HCT116 (cell line): Measurements from ENCODE around the gene CHRNG. TPM values are rescaled to one million over a fixed set of nuclear protein-coding genes. Genes with fewer than 3 reads are reported as not detected.

Experiments used
- ATAC-seq: fragments of 200-7000 bp; cut with Tn5 transposase; 2 replicates; pipeline ENCODE4 v1.9.1; 2020; ENCODE audit warnings: mild to moderate bottlenecking, moderate library complexity
- BruUV-seq: library from RNA; stranded (reverse); fragments of 400-500 nt; replicated peaks from 2 replicates; lab custom pipeline; 2021; lab: Mats Ljungman, UMichigan
- CTCF ChIA-PET: fragments of 300-600 bp; sonication (Branson Sonifier 250); formaldehyde crosslinking; loops from one replicate; lab custom pipeline; 2021; ENCODE audit warnings: antibody characterized with exemption; lab: Charles Lee
- POLR2A ChIA-PET: fragments of 300-600, 350-600 bp; sonication (Branson Sonifier 250); formaldehyde crosslinking; loops from one replicate; lab custom pipeline; 2021; ENCODE audit warnings: antibody characterized with exemption; lab: Charles Lee
- RAD21 ChIA-PET, 2 experiments: fragments of 300-600 bp; sonication (Branson Sonifier 250); formaldehyde crosslinking; loops; one replicate each; lab custom pipeline; 2023; ENCODE audit warnings: low total read pairs in 2 of 2; ENCODE audit not compliant: uncharacterized antibody in 2 of 2, unreplicated experiment in 2 of 2, low non-redundant PET in 1 of 2; lab: Charles Lee
- DNase-seq: peaks from one replicate; pipeline ENCODE4 v3.0.0-alpha.2; 2010; ENCODE audit warnings: low read depth, low spot score
- H2AFZ ChIP-seq: fragments of 200-600 bp; shearing (Covaris generic), sonication (generic); 2 replicates; pipeline ENCODE4 v1.6.1; 2017; ENCODE audit warnings: low read depth, mixed run types, mixed read lengths, antibody characterized with exemption, low read length; ENCODE audit not compliant: poor library complexity, severe bottlenecking
- H3K27ac ChIP-seq: 2 replicates; pipeline ENCODE4 v1.5.1; 2012; ENCODE audit warnings: low read depth, low read length
- H3K27me3 ChIP-seq: fragments of 200-600 bp; sonication (generic); 2 replicates; pipeline ENCODE4 v1.6.1; 2016; ENCODE audit warnings: mixed run types, low read length, mixed read lengths; ENCODE audit not compliant: insufficient read depth
- H3K36me3 ChIP-seq, 2 experiments: fragments of 200-500 bp in 1 of 2; fragments of 200-600 bp in 1 of 2; sonication (Bioruptor generic) in 1 of 2; sonication (generic) in 1 of 2; 2 replicates each; pipeline versions ENCODE4 v1.5.1 to v1.6.1; 2014 to 2016; ENCODE audit warnings: low read length in 2 of 2, inconsistent platforms in 1 of 2, mixed read lengths in 1 of 2, mixed run types in 1 of 2; ENCODE audit not compliant: insufficient read depth in 2 of 2, control insufficient read depth in 1 of 2
- H3K4me1 ChIP-seq, 2 experiments: fragments of 200-600 bp in 1 of 2; sonication (generic) in 1 of 2; 2 replicates each; pipeline versions ENCODE4 v1.5.1 to v1.6.1; 2012 to 2017; ENCODE audit warnings: low read length in 2 of 2, inconsistent platforms in 1 of 2, mild to moderate bottlenecking in 1 of 2, mixed read lengths in 1 of 2, mixed run types in 1 of 2, moderate library complexity in 1 of 2; ENCODE audit not compliant: insufficient read depth in 2 of 2, control insufficient read depth in 1 of 2
- H3K4me2 ChIP-seq: fragments of 200-600 bp; sonication (generic); 2 replicates; pipeline ENCODE4 v1.6.1; 2017; ENCODE audit warnings: mixed run types, low read length, mixed read lengths
- H3K4me3 ChIP-seq, 2 experiments: fragments of 200-600 bp in 1 of 2; sonication (generic) in 1 of 2; replicated peaks in 1 of 2; 2 replicates each; pipeline ENCODE4 v1.5.1; 2011 to 2016; ENCODE audit warnings: low read length in 2 of 2, control low read depth in 1 of 2, low read depth in 1 of 2, mild to moderate bottlenecking in 1 of 2, mixed read lengths in 1 of 2, mixed run types in 1 of 2
- H3K79me2 ChIP-seq: fragments of 200-600 bp; sonication (generic); 2 replicates; pipeline ENCODE4 v1.6.1; 2017; ENCODE audit warnings: mild to moderate bottlenecking, mixed run types, low read length, moderate library complexity, mixed read lengths; ENCODE audit not compliant: insufficient read depth
- H3K9ac ChIP-seq: fragments of 200-600 bp; sonication (generic); 2 replicates; pipeline ENCODE4 v1.6.1; 2016; ENCODE audit warnings: low read length, mixed read lengths
- H3K9me2 ChIP-seq: fragments of 200-600 bp; sonication (generic), shearing (Covaris generic); 2 replicates; pipeline ENCODE4 v1.6.1; 2017; ENCODE audit warnings: mixed run types, mild to moderate bottlenecking, moderate library complexity; ENCODE audit not compliant: insufficient read depth
- H3K9me3 ChIP-seq, 2 experiments: fragments of 200-500 bp in 1 of 2; fragments of 200-600 bp in 1 of 2; sonication (Bioruptor generic) in 1 of 2; sonication (generic) in 1 of 2; 2 replicates each; pipeline ENCODE4 v1.6.1; 2014 to 2017; ENCODE audit warnings: low read length in 2 of 2, mixed read lengths in 2 of 2, inconsistent platforms in 1 of 2, low read depth in 1 of 2, mild to moderate bottlenecking in 1 of 2, mixed run types in 1 of 2, moderate library complexity in 1 of 2; ENCODE audit not compliant: control insufficient read depth in 1 of 2, insufficient read depth in 1 of 2
- H4K20me1 ChIP-seq: fragments of 200-600 bp; sonication (generic), shearing (Covaris generic); 2 replicates; pipeline ENCODE4 v1.6.1; 2017; ENCODE audit warnings: mixed run types, mild to moderate bottlenecking, moderate library complexity; ENCODE audit not compliant: insufficient read depth
- CBX3 ChIP-seq: IDR thresholded peaks from 2 replicates; pipeline ENCODE4 v1.6.1; 2012; ENCODE audit warnings: low read depth
- CEBPB ChIP-seq: IDR thresholded peaks from 2 replicates; pipeline ENCODE4 v1.6.1; 2012; ENCODE audit warnings: low read depth
- EGR1 ChIP-seq: IDR thresholded peaks from 2 replicates; pipeline ENCODE4 v1.6.1; 2012; ENCODE audit warnings: low read depth
- ELF1 ChIP-seq: IDR thresholded peaks from 2 replicates; pipeline ENCODE4 v1.6.1; 2012; ENCODE audit warnings: low read depth, borderline replicate concordance
- EZH2 ChIP-seq: fragments of 200-600 bp; sonication (generic); IDR thresholded peaks from 2 replicates; pipeline ENCODE4 v1.6.1; 2017; ENCODE audit warnings: antibody characterized with exemption, mixed run types
- EZH2phosphoT487 ChIP-seq: fragments of 200-600 bp; IDR thresholded peaks from 2 replicates; pipeline ENCODE4 v1.6.1; 2018; ENCODE audit warnings: antibody characterized with exemption, borderline replicate concordance
- FOSL1 ChIP-seq: IDR thresholded peaks from 2 replicates; pipeline ENCODE4 v1.6.1; 2012; ENCODE audit warnings: low read depth
- POLR2AphosphoS5 ChIP-seq: IDR thresholded peaks from 2 replicates; pipeline ENCODE4 v1.6.1; 2011; ENCODE audit warnings: mild to moderate bottlenecking, low read depth, low read length, moderate library complexity
- SIN3A ChIP-seq: IDR thresholded peaks from 2 replicates; pipeline ENCODE4 v1.6.1; 2012; ENCODE audit warnings: low read depth
- SP1 ChIP-seq: IDR thresholded peaks from 2 replicates; pipeline ENCODE4 v1.6.1; 2012; ENCODE audit warnings: low read depth
- SRF ChIP-seq: IDR thresholded peaks from 2 replicates; pipeline ENCODE4 v1.6.1; 2012; ENCODE audit warnings: low read depth
- TCF7L2 ChIP-seq: IDR thresholded peaks from 2 replicates; pipeline ENCODE4 v1.7.0; 2011; ENCODE audit warnings: borderline replicate concordance, inconsistent platforms; ENCODE audit not compliant: insufficient read depth, insufficient read length; ENCODE audit errors: extremely low read depth
- YY1 ChIP-seq: IDR thresholded peaks from 2 replicates; pipeline ENCODE4 v1.6.1; 2011; ENCODE audit warnings: low read length, low read depth, moderate library complexity, mild to moderate bottlenecking; ENCODE audit not compliant: insufficient replicate concordance; ENCODE audit errors: extremely low read depth
- ZFX ChIP-seq: fragments of 450-650 bp; IDR thresholded peaks from 2 replicates; pipeline ENCODE4 v1.6.1; 2017
- ZNF274 ChIP-seq: fragments of 200-500 bp; sonication (Bioruptor generic); IDR thresholded peaks from 2 replicates; pipeline ENCODE4 v1.6.1; 2014; ENCODE audit warnings: mild to moderate bottlenecking, low read depth, low read length, inconsistent platforms
- intact Hi-C: fragments of 100-400 bp; cut with micrococcal nuclease; formaldehyde crosslinking; loops from 2 replicates; pipeline ENCODE4 v1.10.0; 2022
- total RNA-seq: library from RNA; stranded (reverse); gene quantifications from one replicate; pipeline ENCODE4 v1.2.1, GENCODE V29; 2021; ENCODE audit not compliant: unreplicated experiment
- TF ChIP-seq, protein P1 (sequence below), 3 experiments: fragments of 200-600 bp in 1 of 3; sonication (generic) in 1 of 3; IDR thresholded peaks in 2 of 3; conservative IDR thresholded peaks in 1 of 3; 2 replicates each; pipeline ENCODE4 v1.5.1; 2012 to 2017; ENCODE audit warnings: low read depth in 2 of 3, low read length in 2 of 3, antibody characterized with exemption in 1 of 3, borderline replicate concordance in 1 of 3, control low read depth in 1 of 3, mild to moderate bottlenecking in 1 of 3, mixed read lengths in 1 of 3, mixed run types in 1 of 3, moderate library complexity in 1 of 3; ENCODE audit not compliant: insufficient read depth in 1 of 3
- TF ChIP-seq, protein P2 (sequence below): IDR thresholded peaks from 2 replicates; pipeline ENCODE4 v1.6.1; 2012
- TF ChIP-seq, protein P3 (sequence below): IDR thresholded peaks from 2 replicates; pipeline ENCODE4 v1.6.1; 2011; ENCODE audit warnings: mild to moderate bottlenecking, low read length, moderate library complexity; ENCODE audit not compliant: insufficient replicate concordance; ENCODE audit errors: extremely low read depth

CHRNG gene
- total RNA-seq, 1 experiment from 2014 or later: not detected

DNA sequence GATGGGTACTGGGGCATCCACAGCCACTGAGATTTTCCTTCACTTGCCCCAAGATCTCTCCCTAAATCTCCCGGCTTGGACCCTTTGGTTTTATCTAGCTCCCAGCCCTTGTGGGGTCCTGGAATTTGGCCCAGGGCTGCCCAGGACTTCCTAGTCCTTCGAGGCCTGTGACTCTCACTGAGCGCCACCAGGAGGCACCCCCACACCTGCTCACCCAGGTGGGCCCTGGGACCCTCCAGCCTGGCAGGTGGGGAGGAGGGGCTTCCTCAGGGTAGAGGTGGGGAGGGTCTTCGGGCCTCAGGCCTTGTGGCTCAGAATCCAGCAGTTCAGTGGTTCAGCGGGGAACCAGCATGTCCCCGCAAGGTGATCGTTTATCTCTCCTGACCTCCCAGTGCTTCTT is 31.2 kb upstream of the CHRNG start:
- TF ChIP-seq, protein P1, sequence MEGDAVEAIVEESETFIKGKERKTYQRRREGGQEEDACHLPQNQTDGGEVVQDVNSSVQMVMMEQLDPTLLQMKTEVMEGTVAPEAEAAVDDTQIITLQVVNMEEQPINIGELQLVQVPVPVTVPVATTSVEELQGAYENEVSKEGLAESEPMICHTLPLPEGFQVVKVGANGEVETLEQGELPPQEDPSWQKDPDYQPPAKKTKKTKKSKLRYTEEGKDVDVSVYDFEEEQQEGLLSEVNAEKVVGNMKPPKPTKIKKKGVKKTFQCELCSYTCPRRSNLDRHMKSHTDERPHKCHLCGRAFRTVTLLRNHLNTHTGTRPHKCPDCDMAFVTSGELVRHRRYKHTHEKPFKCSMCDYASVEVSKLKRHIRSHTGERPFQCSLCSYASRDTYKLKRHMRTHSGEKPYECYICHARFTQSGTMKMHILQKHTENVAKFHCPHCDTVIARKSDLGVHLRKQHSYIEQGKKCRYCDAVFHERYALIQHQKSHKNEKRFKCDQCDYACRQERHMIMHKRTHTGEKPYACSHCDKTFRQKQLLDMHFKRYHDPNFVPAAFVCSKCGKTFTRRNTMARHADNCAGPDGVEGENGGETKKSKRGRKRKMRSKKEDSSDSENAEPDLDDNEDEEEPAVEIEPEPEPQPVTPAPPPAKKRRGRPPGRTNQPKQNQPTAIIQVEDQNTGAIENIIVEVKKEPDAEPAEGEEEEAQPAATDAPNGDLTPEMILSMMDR (IDR thresholded peaks at IDR 0.05 in 2 of 3, conservative IDR thresholded peaks at IDR 0.05 in 1 of 3; ENCODE audit: borderline replicate concordance in 1 of 3, insufficient read depth in 1 of 3, low read depth in 2 of 3, low read length in 2 of 3): peak in 2 of 3 experiments; percentile 12 to 20; a peak in 1 of 6 replicates
- no peak for TF ChIP-seq ZFX
- Histone ChIP-seq H3K36me3 (no peaks in the 10 kb centered on the region), H4K20me1 (no peaks in the 10 kb centered on the region), H3K4me2 (no peak overlapping the region), H3K4me1 (no peaks in the 10 kb centered on the region), H3K27me3 (no peaks in the 10 kb centered on the region), H2AFZ (no peak overlapping the region), H3K9me3 (no peaks in the 10 kb centered on the region), H3K79me2 (no peaks in the 10 kb centered on the region), H3K9ac (no peak overlapping the region), H3K27ac (no peak overlapping the region), H3K9me2 (no peaks in the 10 kb centered on the region), H3K4me3 (no peak overlapping the region)
- ChIA-PET RAD21 (no interaction called here), POLR2A (no interaction called here), CTCF (no interaction called here)
- ATAC-seq (no peak), DNase-seq (no peak)
- intact Hi-C loops: no loop called here
- no TSS peak for BruUV-seq

DNA sequence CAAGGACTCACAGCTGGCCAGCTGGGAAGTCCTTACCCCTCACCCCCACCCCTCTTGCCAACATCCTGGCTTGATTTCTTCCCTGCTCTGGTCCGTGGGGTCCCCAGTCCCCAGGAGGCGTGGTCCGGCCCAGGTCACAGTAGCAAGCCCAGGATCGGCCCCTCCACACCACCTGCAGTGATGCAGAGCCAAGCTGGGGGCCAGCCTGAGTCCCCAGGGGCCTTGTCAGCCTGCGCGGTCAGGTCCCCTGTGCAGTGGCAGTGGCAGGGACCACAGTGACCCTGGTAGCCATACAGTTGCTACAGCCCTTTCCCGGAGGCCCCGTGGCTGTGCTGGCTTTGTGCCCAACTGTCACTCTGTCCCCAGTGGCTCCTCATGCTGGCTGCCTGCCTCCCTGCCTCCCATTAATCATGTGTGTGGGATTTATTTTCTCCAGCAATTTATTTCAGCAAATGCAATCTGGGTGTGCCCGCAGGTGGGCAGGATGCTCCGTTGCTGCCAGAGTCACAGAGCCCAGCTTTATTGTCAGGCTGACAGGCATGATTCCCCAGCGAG is 28.1 kb upstream of the CHRNG start:
- ATAC-seq: no peak

More for the DNA sequence above, 28.1 kb upstream of the CHRNG start:
- H3K36me3 ChIP-seq: no peaks in the 10 kb centered on the region
- no peaks in the 10 kb centered on the region for H3K79me2 ChIP-seq
- no peak overlapping the region for H3K4me2 ChIP-seq
- intact Hi-C loops: no loop called here
- H3K27me3 ChIP-seq: no peaks in the 10 kb centered on the region
- H3K9ac ChIP-seq: no peak overlapping the region
- H3K9me2 ChIP-seq: no peaks in the 10 kb centered on the region
- POLR2A ChIA-PET: no interaction called here
- no peak overlapping the region for H2AFZ ChIP-seq
- no peak overlapping the region for H3K4me3 ChIP-seq
- no peaks in the 10 kb centered on the region for H3K4me1 ChIP-seq
- TF ChIP-seq, protein P2, sequence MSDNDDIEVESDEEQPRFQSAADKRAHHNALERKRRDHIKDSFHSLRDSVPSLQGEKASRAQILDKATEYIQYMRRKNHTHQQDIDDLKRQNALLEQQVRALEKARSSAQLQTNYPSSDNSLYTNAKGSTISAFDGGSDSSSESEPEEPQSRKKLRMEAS: no peak
- no peak for TF ChIP-seq EGR1
- no peak for TF ChIP-seq ZNF274
- TF ChIP-seq CEBPB: no peak
- TF ChIP-seq SIN3A: no peak
- no peak for TF ChIP-seq FOSL1
- TF ChIP-seq SRF: no peak
- TF ChIP-seq YY1: no peak
- no peak for TF ChIP-seq SP1
- TF ChIP-seq, protein P3, sequence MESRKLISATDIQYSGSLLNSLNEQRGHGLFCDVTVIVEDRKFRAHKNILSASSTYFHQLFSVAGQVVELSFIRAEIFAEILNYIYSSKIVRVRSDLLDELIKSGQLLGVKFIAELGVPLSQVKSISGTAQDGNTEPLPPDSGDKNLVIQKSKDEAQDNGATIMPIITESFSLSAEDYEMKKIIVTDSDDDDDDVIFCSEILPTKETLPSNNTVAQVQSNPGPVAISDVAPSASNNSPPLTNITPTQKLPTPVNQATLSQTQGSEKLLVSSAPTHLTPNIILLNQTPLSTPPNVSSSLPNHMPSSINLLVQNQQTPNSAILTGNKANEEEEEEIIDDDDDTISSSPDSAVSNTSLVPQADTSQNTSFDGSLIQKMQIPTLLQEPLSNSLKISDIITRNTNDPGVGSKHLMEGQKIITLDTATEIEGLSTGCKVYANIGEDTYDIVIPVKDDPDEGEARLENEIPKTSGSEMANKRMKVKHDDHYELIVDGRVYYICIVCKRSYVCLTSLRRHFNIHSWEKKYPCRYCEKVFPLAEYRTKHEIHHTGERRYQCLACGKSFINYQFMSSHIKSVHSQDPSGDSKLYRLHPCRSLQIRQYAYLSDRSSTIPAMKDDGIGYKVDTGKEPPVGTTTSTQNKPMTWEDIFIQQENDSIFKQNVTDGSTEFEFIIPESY: no peak
- TF ChIP-seq TCF7L2: no peak
- TF ChIP-seq ELF1: no peak
- TF ChIP-seq EZH2: no peak
- no peak for TF ChIP-seq POLR2AphosphoS5
- no peak for TF ChIP-seq EZH2phosphoT487
- no peak for TF ChIP-seq CBX3
- TF ChIP-seq, all 23 proteins: peak for 0
- no peak for DNase-seq
- BruUV-seq: no TSS peak
- CTCF ChIA-PET: interaction anchor here (1.2 kb wide), 1 partner anchor 611 kb away, joined by 3 read pairs; no protein-coding TSS in a partner anchor
- no peaks in the 10 kb centered on the region for H3K9me3 ChIP-seq
- no peaks in the 10 kb centered on the region for H4K20me1 ChIP-seq
- RAD21 ChIA-PET: no interaction called here
- H3K27ac ChIP-seq: no peak overlapping the region
